ENCODE measurements around the gene UNC119B.

DNA sequence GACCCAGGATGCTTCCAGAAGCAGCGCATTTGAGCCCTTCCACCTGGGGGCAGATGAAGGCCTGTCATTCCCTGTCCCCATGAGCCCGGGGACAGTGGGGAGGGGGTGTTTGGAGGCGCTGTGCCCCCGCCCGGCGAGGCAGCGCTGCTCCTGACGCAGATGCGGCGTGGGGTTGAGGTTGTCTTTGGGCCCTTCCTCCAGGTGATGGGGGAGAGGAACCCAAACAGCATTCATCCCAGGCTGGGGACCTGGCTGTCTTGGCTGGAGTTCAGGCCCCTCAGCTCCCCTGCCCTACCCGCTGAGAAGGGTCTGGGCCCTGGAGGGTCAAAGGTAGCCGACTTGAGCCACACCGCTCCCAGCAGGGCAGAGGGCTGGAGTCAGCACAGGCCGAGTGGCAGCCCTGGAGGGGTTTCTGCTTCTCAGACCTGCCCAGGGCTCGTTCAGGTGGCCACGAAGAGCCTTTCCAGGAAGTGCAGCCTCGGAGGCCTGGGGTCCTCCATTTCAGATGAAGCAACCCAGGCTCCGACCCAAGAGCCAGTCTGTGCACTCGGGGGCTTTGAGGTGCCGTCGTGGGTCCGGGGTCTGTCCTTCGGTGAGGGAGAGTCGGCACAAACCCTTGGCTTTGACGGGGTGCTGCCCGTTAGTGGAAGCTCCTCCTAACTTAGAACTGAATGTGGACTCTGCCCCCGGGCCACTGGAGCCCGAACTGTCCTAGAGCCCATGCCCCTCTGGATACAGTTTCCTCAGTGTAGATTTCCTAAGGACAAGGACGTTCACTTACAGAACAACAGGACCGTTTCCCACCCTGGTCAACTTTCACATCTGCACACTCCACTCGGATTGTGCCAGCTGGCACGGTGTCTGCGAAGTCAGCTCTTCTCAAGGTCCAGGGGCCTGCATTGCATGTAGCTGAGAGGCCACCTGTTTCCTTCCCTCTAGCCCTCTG lies 31.5 kb downstream of the UNC119B start:
- TF ChIP-seq CTCF (IDR thresholded peaks at IDR 0.05; ENCODE audit: insufficient read depth, low read length) (no peak), POLR2AphosphoS5 (IDR thresholded peaks at IDR 0.05; ENCODE audit: low read depth) (no peak)
